HT1080 (cell line): ENCODE results near the gene SORBS2. TPM values are rescaled to one million over a fixed set of nuclear protein-coding genes. Genes with fewer than 3 reads are reported as not detected.
A peak's percentile ranks its signal among the peaks of the same experiment; 100 is the strongest.

Experiments used
- DNase-seq: peaks from one replicate; pipeline ENCODE4 v3.0.0-alpha.2; 2015; ENCODE audit warnings: low read depth
- total RNA-seq: library from RNA; depleted of rRNA; stranded (reverse); fragments of >200 nt; shearing (Covaris generic); gene quantifications from 2 replicates; pipeline ENCODE4 v1.2.3, GENCODE V29; 2014

The SORBS2 gene
- total RNA-seq, 1 experiment from 2014 or later: 14.6 TPM

DNA sequence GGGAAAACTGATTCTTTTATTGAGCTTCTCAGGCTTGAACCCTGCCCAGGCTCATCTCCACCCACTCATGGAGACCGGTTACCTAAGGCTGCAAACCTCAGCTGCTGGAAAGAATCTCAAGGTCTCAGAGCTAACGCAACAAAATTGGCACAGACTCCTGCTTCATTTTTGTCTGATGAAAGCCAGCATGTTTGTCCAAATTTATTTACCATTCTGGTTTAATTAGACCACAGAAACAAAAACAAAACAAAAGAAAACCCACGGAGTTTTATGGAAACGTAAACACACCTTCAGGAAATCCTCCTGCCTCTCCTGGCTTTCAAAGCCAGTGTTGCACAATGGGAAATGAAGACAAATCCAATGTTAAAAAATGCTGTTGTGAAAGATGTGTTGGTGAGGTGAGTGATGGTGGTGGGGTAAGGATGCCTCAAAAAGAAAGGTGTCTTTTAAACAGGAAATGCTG lies 220.3 kb downstream of the SORBS2 start:
- no peak for DNase-seq

DNA sequence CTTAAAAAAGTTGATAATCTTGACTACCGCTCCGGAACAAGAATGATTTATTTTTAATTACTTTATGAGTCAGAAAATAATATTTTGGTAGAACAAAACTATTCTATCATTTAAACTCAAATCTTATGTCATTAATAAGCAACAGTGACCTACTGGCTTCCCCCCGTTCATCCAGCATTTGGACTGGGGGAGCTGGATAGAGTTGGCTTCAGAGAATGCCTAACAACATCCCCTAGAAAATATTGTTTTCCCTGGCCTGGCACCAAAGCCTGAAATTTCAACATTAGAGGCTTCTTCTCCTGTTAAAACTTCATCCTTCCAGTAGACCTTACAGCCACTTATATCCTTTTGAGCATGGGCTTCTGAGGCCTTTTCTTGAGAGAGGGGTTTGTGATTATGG lies 221.0 kb downstream of the SORBS2 start:
- DNase-seq: no peak

DNA sequence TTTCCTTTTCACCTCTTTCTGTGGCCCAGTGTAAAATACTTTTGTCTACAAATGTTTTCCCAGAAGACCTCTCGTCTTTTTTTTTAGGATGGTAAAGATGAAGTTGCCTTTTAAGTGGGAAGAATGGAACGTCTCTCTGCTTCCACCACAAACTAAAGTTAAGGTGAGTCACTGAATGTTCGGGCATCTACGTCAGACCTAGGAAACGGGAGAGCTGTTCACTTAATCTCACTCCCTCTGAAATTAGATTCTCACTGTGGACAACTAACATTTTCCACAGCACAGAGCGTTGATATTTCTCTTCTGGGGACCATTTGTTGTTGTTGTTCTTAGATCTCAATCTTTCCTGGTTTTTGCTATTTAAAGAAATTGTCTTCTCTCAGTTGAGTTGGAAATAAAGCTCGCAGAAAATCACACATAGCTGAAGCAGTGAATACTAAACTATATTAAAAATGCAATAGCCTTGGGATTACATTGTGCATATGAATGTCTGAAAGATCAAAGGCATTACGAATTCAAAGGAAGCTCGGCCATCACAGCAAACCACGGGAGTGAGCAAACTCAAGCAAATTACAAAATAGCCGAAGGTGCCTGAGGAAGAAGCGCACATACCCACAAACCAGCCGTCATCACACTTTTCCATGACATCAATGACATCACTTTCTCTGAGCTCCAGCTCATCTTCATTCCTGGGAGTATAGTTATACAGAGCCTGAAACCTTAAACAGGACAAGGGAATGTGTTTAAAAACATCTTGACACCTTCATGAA lies 222.7 kb downstream of the SORBS2 start:
- peak; percentile 88 for DNase-seq

DNA sequence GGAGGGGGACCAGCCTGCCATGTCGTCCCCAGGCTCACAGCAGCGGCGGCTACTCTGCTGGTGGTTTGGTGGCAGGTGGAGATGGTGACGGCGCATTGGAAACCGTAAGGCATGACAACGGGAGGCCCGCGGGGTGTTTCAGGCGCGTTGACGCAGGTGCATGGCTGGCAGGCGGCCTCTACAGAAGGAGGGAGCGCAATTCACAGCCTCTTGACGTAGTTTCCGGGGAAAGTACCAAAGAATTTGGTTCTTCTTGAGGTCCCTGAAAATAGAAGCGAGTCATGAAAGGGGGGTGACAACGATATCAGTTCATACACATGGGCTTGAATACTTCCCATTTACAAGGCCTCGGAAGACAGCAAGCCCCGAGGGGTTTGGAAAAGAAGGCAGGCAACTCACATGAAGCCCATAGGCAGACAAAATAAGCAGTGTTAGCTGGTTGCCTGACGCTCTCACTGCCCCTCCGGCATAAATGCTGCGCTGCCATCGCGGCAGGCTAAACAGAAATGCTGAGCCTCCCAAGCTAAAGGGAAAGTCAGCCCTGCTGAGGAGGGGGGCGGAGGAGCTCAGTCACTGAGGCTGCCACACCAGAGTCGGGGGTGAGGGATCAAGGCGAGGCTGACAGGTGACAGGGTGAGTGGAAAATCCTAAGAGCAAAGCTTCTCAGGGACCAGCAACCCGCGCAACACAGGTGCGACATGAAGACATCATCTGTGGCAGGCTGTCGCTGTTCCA lies 224.4 kb downstream of the SORBS2 start:
- DNase-seq: no peak

DNA sequence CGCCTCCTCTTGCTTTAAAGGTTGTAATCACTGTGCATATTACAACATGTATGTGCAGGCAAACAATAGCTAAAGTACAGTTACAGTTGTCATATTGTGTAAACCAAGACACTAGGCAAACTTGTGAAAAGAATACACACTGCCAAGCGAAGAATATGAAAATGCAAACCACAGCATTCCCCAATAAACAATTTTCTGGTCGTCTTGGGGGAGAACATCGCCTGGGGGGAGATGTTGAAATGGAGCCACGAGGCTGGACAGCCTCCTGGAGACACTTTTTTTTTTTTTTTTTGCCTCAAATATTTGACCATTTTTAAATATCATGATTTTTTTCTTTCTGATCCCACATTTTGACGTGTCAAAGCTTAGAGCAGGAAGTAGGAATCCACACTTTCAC lies 225.0 kb downstream of the SORBS2 start:
- DNase-seq: no peak

DNA sequence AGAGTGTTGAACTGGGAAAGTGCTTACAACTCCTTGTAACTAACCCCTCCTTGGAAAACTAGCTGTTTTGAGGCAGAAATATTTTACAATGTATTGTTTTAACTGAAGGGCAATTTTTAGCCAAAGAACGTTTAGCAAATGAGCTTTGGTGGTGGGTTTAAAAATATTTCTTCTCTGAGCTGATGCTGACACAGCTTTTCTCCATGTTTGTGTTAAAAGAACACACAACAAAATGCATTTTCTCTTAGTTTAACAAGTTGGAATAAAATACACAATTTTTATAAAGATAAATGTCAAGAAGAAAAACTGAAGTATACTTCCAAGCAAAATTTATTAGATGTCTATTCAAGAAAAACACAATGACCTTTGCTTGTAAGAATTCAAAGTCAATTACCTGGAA lies 226.8 kb downstream of the SORBS2 start:
- DNase-seq: no peak

DNA sequence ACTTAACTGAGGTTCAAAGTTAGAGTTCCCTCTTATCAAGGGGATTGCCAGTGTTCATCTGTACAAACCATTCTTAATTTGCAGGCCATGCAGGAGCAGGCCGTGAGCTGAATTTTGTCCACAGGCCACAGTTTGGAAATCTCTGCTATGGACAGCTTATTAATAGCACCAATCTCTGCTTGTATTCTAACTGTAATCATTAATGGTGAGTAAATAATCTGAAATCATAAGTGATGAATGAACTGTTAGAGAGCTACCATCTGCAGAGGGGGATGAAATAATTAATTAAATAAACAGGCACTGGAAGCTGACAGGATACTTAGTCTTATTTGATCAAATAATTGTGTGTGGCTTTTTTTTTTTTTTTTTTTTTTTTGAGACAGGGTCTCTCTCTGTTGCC lies 228.2 kb downstream of the SORBS2 start:
- no peak for DNase-seq

DNA sequence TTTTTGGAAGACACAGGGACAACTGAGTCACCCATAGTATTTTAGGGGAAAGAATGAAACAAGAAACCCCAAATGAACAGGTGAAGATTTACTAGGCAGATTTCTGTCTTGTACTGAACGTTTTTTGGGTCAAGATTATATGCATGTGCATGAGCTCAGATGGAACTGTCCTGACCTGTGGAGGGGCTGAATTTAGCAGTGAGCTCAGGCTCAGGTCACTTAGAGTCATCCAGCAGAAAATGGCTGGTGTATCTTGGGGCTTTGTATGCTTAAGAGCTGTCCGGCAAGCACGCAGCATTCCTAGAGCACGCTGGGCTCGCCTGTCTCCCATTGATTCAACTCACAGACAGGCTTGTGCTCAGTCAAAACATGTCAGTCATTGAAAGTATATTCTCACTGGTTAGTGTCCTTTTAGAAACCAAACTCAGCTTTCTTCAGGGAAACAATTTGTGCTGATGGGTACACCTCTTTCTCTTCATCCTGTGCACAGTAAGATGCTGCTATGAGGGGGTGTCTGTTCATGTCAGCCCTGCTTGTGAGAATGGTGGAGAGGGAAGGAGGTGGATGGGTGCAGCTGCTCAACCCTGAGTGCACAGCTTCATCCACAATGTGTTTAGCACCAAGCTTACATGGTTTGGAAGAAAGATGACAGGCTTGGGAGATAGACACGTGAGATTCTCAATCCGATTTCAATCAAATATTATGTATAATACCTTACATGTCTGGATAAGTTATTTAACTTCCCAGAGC lies 229.2 kb downstream of the SORBS2 start:
- no peak for DNase-seq

DNA sequence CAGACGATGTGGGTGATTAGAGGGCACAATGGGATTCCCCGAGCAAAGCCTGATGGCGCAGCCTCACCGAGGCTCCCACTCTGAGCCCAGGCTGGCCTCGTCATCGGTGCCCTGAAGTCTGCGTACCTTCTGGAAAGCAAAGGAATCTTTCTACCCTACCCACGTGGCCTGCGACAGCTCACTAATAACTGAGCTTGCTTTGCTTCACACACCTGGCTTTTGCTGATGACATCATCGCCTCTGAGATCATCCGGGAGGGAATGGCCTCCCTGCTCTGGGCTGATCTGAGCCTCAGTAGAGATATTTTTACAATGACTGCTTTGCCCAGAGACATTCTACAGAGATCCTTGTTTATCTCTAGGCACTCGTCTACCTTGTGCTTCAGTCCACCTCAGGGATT lies 231.3 kb downstream of the SORBS2 start:
- DNase-seq: no peak

DNA sequence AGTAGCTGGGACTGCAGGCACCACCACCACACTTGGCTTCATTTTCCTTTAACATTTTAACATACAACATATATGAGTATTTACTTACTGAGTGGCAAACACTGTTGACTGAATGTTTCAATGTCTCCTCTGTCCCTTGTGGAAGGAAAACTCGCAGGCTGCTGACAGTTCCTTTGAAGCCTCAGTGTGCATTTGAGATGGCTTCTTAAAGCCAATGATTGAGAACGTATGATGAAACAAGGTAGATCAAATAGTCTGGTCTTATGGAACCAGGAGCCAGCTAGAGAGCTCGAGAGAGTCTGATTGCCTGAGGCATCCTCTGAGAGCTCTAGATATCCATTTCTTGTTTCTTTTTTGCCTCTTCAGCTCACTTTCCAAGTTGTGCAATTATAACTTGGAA lies 233.7 kb downstream of the SORBS2 start:
- no peak for DNase-seq

DNA sequence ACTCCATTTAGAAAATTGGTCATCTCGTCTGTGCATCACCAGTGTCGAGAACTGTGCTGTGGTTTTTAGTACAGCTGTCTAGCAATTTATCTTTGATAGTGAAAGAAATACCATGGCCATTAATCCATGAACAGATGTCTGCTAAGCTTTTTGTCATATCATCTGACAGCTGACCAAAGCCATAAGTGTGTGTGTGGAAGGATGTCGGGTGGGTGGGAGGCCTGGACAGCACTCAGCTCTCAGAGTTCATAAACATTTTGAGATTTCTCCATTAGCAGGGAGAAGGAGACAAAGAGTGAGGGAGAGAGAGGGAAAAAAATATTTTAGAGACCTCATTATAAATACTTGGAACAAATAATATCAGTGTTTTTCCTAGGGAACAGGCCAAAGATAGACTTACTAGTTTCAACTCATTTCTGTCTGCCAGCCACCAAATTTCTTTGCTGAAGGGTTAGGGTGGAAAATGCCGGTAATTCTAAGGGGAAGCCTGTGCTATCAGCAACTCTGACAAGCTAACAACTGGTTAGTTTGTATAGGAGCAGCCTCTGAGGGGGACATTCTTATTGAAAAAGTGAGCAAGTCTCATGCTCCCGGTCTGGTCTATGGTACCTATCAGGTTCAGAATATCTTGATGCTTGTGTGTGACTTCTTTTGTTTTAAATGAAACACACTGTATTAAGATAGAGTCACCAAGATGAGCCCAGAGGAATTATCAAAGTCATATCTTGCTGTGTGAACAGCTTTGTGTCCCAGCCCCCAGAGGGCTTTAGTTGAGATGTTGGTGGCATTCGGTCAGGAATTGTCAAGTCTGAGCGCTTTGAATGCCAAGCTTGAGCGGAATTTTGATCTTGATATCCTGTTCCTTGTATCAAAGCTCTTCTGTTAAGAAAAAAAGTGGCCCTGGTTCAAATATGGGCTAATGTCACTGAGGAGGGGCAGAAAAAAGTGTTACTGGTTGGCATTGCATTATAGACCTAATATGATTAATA lies 234.7 kb downstream of the SORBS2 start:
- DNase-seq: no peak

DNA sequence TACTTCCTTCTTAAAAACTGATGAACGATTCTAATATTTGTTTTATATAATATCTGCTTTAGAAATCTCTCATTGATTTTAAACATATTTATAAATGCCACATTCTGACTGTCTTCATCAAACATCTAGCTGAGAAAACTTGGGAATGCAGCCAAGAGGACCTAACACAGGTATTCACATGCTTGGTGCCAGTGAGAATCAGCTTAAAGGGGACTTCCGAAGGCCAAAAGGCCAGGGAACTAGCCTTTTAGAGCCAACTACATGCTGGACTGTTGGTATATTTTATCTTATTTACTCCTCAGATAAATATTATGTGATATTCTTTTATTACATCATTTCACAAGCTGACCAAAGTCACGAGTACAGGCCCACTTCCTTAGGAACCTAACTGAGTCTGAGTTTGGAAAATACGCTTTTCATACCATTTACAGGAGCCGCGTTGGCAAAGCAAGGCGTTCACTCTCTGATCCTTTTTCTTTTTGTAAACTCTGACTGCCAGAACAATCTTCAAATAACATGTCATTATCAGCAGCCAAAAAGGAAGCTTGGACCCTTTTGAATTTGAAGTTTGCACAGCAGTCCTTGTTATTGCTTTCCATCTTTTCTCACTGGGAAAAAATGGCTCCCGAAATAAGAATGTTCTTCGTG lies 235.6 kb downstream of the SORBS2 start:
- no peak for DNase-seq

DNA sequence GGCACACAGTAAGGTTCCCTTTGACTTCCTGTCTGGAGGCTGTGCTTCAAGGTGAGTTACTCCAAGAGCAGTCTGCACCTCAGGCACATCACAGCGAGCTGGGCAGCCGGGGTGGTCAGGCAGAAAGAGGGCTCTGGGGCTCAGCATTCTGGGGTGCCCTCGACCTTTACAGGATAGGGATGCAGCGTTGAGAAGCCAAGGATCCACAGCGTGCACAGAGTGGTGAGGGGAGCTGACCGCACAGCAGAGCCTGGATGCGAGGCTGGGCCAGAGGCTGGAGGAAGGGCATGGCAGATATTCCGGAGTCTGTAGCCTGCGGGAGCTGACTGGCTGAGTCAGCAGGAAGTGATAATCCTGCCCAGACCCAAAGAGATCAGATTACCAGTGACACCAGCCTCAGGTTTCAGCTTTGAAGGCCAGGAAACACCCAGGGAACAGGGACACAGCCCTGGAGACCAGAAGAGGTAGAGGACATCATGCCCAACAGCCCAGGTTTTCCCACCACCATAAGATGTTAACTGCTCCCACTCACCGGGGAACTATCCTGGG lies 238.3 kb downstream of the SORBS2 start:
- peak; percentile 98 for DNase-seq

DNA sequence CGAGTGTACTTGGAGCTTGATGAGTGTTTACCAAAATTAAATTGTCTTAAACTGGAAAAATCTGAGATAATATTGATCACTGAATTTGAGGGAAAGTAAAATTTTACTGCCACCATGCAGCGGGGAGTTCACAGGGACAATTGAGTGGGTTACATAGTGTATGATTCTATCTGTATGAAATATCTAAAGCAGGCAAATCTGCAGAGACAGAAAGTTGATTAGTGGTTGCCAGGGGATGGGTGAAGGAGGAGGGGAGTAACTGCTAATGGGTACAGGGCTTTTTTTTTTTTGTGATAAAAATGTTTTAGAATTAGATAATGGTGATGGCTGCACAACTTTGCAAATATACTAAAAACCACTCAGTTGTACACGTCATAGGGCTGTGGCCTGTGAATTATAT lies 241.3 kb downstream of the SORBS2 start:
- DNase-seq: no peak

DNA sequence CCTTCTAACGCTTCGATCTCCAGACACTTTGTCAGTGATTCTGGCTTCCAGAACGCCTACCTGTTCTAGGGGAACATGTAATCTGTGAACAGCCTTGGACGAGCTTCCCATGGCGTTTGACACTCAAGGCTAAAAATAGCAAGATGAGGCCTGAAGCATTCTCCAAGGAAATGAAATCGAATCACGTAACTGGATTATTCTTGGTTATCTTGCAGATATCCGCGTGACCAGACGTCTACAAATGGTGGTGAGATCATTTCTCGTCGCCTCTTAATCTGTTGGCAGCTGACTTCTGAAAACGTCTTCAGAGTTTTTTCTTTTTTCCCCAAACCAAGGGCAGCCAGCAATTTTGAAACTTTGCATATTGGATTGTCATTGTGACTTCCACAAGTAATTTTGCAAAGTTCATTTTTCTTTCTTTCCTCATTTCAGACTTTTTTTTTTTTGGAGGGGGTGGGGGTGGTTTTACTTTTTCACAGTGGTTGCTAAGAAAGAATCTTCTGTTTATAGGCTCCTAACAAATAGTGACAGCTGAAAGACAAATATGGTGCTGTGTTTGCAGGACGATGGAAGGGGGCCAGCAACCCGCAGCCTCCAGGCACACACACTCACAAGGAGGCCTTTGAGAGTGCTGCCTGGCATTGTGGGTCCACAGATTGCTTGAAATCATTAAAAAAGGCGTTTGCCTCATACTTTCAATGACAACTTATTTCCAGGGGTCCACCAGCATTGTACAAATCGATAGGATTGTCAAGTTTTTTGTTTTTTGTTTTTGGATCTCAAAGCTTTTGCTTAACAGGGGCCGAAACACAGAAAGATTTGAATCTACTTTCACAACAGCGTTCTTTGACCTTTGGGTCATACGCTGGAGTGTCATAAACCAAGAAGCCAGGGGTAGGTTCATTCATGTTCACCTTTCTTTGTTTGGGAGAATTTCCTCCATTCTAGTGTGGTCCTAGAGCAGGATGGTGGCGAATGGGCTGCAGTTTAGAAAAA lies 244.3 kb downstream of the SORBS2 start:
- no peak for DNase-seq

DNA sequence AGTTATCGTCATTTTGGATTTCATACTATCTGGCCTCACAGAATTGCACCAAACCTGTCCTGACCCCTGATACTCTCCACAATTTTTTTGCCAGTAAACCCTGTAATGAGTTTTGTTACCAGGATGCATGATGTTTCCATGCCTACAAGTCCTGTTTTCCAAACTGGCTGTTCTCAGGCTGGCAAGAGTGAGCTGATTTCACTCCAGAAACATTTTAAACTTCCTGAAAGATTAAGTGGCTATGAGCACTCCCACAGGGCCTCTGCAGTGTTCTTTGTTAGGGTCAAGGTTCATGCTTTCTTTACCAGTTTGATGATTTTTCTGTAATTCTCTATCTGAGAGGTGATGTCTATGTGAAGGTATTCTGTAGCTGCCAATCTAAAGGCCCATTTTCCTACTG lies 245.0 kb downstream of the SORBS2 start:
- peak; percentile 51 for DNase-seq

DNA sequence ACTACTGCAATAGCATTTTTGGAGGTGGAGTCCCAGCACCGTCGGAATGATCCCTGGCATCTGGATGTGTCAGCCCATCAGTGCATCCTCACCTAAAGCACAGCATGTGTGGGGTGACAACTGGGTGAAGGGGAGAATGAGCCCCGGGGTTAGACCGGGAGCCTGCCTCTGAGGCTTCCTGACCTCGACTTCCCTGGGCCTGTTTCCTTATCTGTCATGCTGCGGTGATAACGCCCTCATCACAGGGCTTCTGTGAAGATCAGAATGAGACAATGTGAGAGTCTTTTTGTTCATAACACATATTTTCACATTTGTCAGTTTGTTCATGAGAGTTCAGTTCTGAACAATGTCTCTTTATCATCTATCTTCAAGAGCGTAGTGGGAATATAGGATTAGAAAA lies 245.6 kb downstream of the SORBS2 start:
- DNase-seq: no peak

DNA sequence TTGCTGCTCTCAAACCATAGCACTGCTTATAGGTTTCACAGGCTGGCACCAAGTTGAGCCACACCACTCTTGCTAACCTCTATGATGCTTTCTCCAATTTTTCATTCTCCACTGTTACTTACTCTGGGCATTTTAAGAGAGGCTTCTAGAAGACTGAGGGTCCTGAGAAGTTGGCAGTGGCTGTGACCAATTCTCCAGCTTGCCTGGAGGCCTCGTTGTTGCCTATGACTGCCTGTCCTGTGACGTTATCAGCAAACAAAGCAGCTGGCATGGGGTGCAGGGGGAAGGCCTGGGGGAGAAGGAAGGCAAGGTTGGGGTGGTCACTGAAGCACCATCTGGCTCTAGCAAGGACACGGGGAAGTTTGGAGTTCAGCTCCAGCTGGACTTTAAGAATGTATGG lies 246.3 kb downstream of the SORBS2 start:
- no peak for DNase-seq

DNA sequence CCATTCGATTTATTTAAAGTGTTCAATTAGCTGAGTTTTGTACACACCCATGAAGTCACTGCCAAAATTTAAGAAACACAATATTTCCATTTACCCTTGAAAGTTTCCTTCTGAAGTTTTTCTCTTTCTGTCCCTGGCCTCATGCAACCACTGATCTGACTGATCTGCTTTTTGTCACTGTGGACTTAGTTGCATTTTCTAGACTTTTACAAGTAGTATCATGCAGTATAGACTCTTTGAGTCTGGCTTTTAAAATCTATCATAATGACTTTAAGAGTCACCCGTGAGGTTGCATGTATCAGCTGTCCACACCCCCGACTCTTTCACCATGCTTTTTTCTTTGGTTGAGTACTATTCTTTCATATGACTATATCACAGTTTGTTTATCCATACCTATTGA lies 247.6 kb downstream of the SORBS2 start:
- DNase-seq: no peak
